Measurements from ENCODE around the gene GPR52. TPM values are rescaled to one million over a fixed set of nuclear protein-coding genes. Genes with fewer than 3 reads are reported as not detected.

The GPR52 gene
- total RNA-seq, 1 donor from 2014 or later: 0.89 TPM

DNA sequence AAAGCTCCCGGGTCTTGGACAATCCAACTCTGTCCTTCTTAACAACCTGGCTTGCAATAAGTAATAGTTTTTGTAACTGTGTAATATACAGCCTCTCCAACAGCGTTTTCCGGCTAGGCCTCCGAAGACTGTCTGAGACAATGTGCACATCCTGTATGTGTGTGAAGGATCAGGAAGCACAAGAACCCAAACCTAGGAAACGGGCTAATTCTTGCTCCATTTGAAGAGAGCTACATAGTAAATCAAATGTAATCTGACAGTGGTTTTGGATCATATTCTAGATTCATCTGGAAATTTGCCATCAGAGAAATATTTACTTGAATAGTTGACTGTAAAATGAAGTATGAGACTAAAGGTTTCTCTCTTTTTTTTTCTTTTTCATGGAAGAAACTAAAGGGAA lies 1.2 kb downstream of the GPR52 start:
- H3K36me3 Mint-ChIP-seq (ENCODE audit: insufficient read depth): no peaks in the 10 kb centered on the region
- no peak overlapping the region for H3K4me3 Mint-ChIP-seq (ENCODE audit: low read depth)
- no peak for DNase-seq (ENCODE audit: low spot score, unreplicated experiment)
- no peaks in the 10 kb centered on the region for H3K4me1 Mint-ChIP-seq (ENCODE audit: low read depth)
- TF ChIP-seq, protein P1, sequence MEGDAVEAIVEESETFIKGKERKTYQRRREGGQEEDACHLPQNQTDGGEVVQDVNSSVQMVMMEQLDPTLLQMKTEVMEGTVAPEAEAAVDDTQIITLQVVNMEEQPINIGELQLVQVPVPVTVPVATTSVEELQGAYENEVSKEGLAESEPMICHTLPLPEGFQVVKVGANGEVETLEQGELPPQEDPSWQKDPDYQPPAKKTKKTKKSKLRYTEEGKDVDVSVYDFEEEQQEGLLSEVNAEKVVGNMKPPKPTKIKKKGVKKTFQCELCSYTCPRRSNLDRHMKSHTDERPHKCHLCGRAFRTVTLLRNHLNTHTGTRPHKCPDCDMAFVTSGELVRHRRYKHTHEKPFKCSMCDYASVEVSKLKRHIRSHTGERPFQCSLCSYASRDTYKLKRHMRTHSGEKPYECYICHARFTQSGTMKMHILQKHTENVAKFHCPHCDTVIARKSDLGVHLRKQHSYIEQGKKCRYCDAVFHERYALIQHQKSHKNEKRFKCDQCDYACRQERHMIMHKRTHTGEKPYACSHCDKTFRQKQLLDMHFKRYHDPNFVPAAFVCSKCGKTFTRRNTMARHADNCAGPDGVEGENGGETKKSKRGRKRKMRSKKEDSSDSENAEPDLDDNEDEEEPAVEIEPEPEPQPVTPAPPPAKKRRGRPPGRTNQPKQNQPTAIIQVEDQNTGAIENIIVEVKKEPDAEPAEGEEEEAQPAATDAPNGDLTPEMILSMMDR (IDR thresholded peaks at IDR 0.05; ENCODE audit: unreplicated experiment): no peak
- H3K9me3 Mint-ChIP-seq (ENCODE audit: low read depth): peaks cover 3% of the 10 kb centered on the region
- no peaks in the 10 kb centered on the region for H3K27me3 Mint-ChIP-seq
- H3K27ac Mint-ChIP-seq: no peak overlapping the region

DNA sequence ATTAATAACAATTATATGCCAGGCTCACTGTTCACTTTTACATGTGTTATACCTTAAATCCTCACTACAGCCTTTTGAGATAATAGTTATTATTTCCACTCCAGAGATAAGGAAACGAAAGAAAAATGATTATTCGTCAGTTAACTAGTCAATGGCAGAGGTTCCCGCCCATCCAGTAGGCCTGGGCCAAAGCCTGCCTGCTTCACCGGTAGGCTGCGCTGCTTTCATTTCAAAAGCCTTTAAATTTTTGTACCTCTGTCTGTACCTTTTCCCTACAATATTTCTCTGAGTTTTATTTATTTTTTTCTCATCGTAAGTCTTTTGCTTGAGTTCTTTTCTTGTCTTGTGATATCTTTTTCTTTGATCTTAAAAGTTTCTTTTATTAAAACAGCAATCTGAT lies 3.6 kb downstream of the GPR52 start:
- DNase-seq (ENCODE audit: low spot score, unreplicated experiment): no peak
- H3K36me3 Mint-ChIP-seq (ENCODE audit: insufficient read depth): no peaks in the 10 kb centered on the region

DNA sequence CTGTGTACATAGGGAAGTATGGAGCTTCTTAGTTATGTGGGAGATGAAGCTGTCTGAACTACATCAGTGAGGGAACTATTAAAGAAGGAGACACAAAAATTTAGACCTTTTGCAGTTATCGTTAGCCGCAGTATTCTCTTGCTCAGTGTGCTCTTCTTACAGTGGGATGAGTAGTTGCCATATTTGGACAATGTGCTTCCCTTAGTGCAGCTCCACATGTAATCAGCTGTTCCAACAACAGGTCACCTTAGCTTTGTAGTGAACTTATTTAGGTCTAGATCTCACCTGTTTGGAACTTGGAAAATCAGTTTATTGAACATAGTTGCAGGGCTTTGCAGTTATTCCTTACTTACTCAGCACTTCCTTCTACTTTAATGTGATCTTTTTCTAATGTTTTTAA lies 18.1 kb downstream of the GPR52 start:
- TF ChIP-seq, protein P1 (IDR thresholded peaks at IDR 0.05; ENCODE audit: unreplicated experiment): no peak
- H3K4me3 Mint-ChIP-seq (ENCODE audit: low read depth): no peak overlapping the region
- H3K27me3 Mint-ChIP-seq: no peaks in the 10 kb centered on the region
- no peaks in the 10 kb centered on the region for H3K4me1 Mint-ChIP-seq (ENCODE audit: low read depth)
- no peak for DNase-seq (ENCODE audit: low spot score, unreplicated experiment)
- H3K9me3 Mint-ChIP-seq (ENCODE audit: low read depth): no peaks in the 10 kb centered on the region
- H3K27ac Mint-ChIP-seq: peak overlapping the region; percentile 5
- no peaks in the 10 kb centered on the region for H3K36me3 Mint-ChIP-seq (ENCODE audit: insufficient read depth)

More for the DNA sequence above, 3.6 kb downstream of the GPR52 start:
- Mint-ChIP-seq H3K27ac (no peak overlapping the region), H3K27me3 (no peaks in the 10 kb centered on the region), H3K4me3 (ENCODE audit: low read depth) (no peak overlapping the region), H3K4me1 (ENCODE audit: low read depth) (no peaks in the 10 kb centered on the region), H3K9me3 (ENCODE audit: low read depth) (peaks cover 3% of the 10 kb centered on the region)
- TF ChIP-seq, protein P1 (IDR thresholded peaks at IDR 0.05; ENCODE audit: unreplicated experiment): no peak

DNA sequence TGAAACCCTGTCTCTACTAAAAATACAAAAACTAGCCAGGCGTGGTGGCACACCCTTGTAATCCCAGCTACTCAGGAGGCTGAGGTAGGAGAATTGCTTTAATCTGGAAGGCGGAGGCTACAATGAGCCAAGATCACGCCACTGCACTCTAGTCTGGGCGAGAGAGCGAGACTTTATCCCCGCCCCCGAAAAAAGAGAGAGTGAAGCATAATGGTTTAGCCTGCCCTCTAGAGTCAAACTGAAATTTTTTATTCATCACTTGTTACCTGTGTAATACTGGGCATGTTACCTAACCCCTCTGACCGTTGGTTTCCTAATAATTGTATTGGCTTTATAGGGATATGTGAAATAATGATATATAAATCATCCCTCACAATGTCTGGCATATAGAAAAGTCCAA lies 18.8 kb downstream of the GPR52 start:
- Mint-ChIP-seq H3K4me3 (ENCODE audit: low read depth) (no peak overlapping the region), H3K27ac (no peak overlapping the region), H3K36me3 (ENCODE audit: insufficient read depth) (no peaks in the 10 kb centered on the region), H3K27me3 (no peaks in the 10 kb centered on the region), H3K4me1 (ENCODE audit: low read depth) (no peaks in the 10 kb centered on the region), H3K9me3 (ENCODE audit: low read depth) (no peaks in the 10 kb centered on the region)
- TF ChIP-seq, protein P1 (IDR thresholded peaks at IDR 0.05; ENCODE audit: unreplicated experiment): no peak
- no peak for DNase-seq (ENCODE audit: low spot score, unreplicated experiment)

DNA sequence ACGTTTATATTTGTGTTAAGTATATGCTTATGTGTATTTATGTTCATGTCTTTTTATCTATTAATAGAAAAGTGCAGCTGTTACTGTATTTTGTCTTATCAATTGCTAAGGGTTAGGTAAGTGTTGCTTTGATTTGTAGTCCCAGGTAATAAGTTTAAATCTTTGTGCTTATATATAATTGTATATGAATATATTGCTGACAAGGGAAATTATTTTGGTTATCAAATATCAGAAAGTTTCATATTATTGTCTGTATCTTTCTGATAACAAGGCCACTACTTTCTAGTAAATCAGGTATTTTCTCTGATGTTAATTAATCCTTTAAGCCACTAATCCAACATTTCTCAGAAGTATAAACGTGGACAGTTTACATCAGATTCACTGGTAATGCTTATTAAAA lies 21.3 kb downstream of the GPR52 start:
- Mint-ChIP-seq H3K27me3 (no peaks in the 10 kb centered on the region), H3K4me1 (ENCODE audit: low read depth) (no peaks in the 10 kb centered on the region), H3K27ac (no peak overlapping the region), H3K36me3 (ENCODE audit: insufficient read depth) (no peaks in the 10 kb centered on the region), H3K9me3 (ENCODE audit: low read depth) (no peaks in the 10 kb centered on the region), H3K4me3 (ENCODE audit: low read depth) (no peak overlapping the region)
- TF ChIP-seq, protein P1 (IDR thresholded peaks at IDR 0.05; ENCODE audit: unreplicated experiment): no peak
- DNase-seq (ENCODE audit: low spot score, unreplicated experiment): no peak

Measured in progenitor cell of endocrine pancreas (in vitro differentiated cells).